Adipocyte (in vitro differentiated cells): ENCODE measurements around the gene PTPRN2.

ENCODE experiments used
- DNase-seq: peaks from one replicate; pipeline ENCODE4 v3.0.0-alpha.2; 2015; ENCODE audit warnings: low read depth
- H3K27me3 ChIP-seq: replicated peaks from 2 replicates; pipeline ENCODE4 v1.7.0; 2013; ENCODE audit warnings: mild to moderate bottlenecking, low read length, moderate library complexity; ENCODE audit not compliant: control insufficient read depth, insufficient read depth
- H3K36me3 ChIP-seq: 2 replicates; pipeline ENCODE4 v1.7.0; 2013; ENCODE audit warnings: low read length, mild to moderate bottlenecking, moderate library complexity; ENCODE audit not compliant: control insufficient read depth, insufficient read depth, severe bottlenecking
- H3K4me1 ChIP-seq: 2 replicates; pipeline ENCODE4 v1.7.0; 2013; ENCODE audit warnings: mild to moderate bottlenecking, low read length, moderate library complexity; ENCODE audit not compliant: control insufficient read depth, insufficient read depth
- H3K4me3 ChIP-seq: 2 replicates; pipeline ENCODE4 v1.7.0; 2013; ENCODE audit warnings: mild to moderate bottlenecking, low read length, moderate library complexity
- H3K9ac ChIP-seq: 2 replicates; pipeline ENCODE4 v1.7.0; 2013; ENCODE audit warnings: mild to moderate bottlenecking, low read length, moderate library complexity
- H3K9me3 ChIP-seq: 2 replicates; pipeline ENCODE4 v1.7.0; 2013; ENCODE audit warnings: mild to moderate bottlenecking, low read length, moderate library complexity; ENCODE audit not compliant: control insufficient read depth

PTPRN2 gene

GRCh38 chr7:158491094-158491493 is 96.5 kb downstream of the PTPRN2 start:
- Histone ChIP-seq H3K4me3 (no peak overlapping the region), H3K9me3 (no peaks in the 10 kb centered on the region), H3K4me1 (no peaks in the 10 kb centered on the region), H3K9ac (no peak overlapping the region), H3K36me3 (no peaks in the 10 kb centered on the region), H3K27me3 (no peaks in the 10 kb centered on the region)
- no peak for DNase-seq

GRCh38 chr7:158490171-158490782 is 97.3 kb downstream of the PTPRN2 start:
- no peak overlapping the region for H3K9ac ChIP-seq
- no peaks in the 10 kb centered on the region for H3K27me3 ChIP-seq
- no peak for DNase-seq
- H3K36me3 ChIP-seq: no peaks in the 10 kb centered on the region
- no peaks in the 10 kb centered on the region for H3K4me1 ChIP-seq
- H3K9me3 ChIP-seq: no peaks in the 10 kb centered on the region
- H3K4me3 ChIP-seq: no peak overlapping the region

DNA sequence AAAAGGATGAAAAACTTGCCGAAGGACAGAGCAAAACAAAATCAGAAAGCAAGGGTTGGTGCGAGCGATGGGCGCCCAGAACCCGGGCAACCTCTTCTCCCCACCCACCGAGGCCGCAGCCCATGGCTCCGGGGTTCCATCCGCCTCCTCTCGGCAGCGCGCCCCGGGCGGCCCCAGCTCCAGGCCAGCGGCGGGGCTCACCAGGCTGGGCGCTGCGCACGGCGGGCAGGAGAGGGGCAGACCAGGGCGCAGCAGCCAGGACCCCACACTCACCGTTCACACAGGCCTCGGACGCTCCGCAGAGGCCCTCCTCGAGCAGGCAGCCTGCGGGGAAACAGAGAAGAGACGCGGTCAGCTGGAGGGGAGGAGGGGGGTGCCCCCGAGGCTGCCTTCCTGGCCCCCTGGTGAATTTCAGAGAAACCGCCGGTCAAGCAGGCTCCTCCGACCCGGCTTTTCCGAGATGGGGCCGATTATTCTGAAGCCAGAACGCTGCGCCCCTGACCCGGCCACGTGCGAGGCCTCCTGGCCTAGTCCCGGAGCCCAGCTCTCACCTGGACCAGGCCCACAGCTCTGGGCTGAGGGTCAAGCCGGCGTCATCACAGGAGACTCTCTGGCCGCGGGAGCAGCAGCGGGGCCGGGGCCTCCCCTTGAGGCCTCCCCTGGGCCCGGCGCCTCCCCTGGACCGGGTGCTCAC is 98.0 kb downstream of the PTPRN2 start:
- DNase-seq: no peak
- Histone ChIP-seq H3K36me3 (no peaks in the 10 kb centered on the region), H3K9me3 (no peaks in the 10 kb centered on the region), H3K9ac (no peak overlapping the region), H3K27me3 (no peaks in the 10 kb centered on the region), H3K4me1 (no peaks in the 10 kb centered on the region), H3K4me3 (no peak overlapping the region)

DNA sequence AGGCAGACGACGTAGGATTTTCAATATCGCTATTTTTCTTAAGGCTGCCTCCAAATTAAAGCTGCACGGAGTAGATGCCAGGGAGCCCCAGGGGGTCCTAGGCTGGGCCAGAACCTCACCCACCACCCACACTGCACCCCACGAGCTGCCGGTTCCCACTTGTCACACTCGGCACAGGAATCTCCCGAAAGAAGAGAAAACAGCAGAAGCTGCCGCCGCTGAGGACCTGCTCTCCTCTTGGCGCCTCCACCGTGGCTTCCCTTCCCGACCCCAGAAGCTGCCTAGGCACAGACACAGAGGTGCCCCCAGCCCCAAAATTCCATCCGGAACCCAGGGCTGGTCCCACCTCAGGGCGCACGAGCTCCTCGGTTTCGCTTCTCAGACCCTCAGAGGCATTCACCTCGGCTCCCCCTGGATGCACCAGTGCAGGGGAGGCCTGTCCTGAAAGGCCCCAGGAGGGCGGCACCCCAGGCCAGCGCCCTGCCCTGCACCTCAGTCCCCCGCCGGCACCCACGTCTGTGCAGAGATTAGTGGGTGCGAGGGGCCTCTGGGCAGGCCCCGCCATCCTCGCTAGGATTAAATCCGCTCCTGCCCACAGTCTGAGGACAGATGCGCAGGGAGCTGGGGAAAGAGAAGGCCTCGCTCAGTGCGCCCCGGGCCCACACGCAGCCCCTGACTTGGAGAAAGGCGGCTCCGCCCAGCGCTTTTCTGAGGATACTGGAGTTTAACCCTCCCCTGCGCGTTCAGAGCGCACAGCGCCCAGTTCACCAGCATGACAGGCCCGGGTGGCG is 99.2 kb downstream of the PTPRN2 start:
- DNase-seq: no peak
- no peaks in the 10 kb centered on the region for H3K4me1 ChIP-seq
- no peak overlapping the region for H3K4me3 ChIP-seq
- H3K9me3 ChIP-seq: no peaks in the 10 kb centered on the region
- no peaks in the 10 kb centered on the region for H3K27me3 ChIP-seq
- H3K9ac ChIP-seq: no peak overlapping the region
- H3K36me3 ChIP-seq: no peaks in the 10 kb centered on the region

GRCh38 chr7:158487631-158488151 is 99.9 kb downstream of the PTPRN2 start:
- Histone ChIP-seq H3K9ac (no peak overlapping the region), H3K4me3 (no peak overlapping the region), H3K4me1 (no peaks in the 10 kb centered on the region), H3K36me3 (no peaks in the 10 kb centered on the region), H3K27me3 (no peaks in the 10 kb centered on the region), H3K9me3 (no peaks in the 10 kb centered on the region)
- no peak for DNase-seq

GRCh38 chr7:158486919-158487318 is 100.7 kb downstream of the PTPRN2 start:
- Histone ChIP-seq H3K27me3 (no peaks in the 10 kb centered on the region), H3K9ac (no peak overlapping the region), H3K4me3 (no peak overlapping the region), H3K4me1 (no peaks in the 10 kb centered on the region), H3K36me3 (no peaks in the 10 kb centered on the region), H3K9me3 (no peaks in the 10 kb centered on the region)
- no peak for DNase-seq

GRCh38 chr7:158484801-158485531 is 102.7 kb downstream of the PTPRN2 start:
- Histone ChIP-seq H3K27me3 (no peaks in the 10 kb centered on the region), H3K4me1 (no peaks in the 10 kb centered on the region), H3K36me3 (no peaks in the 10 kb centered on the region), H3K9ac (no peak overlapping the region), H3K9me3 (peaks cover 11% of the 10 kb centered on the region), H3K4me3 (no peak overlapping the region)
- DNase-seq: no peak

- no peaks in the 10 kb centered on the region for H3K36me3 ChIP-seq
- H3K4me1 ChIP-seq: no peaks in the 10 kb centered on the region
- no peak for DNase-seq
- no peaks in the 10 kb centered on the region for H3K27me3 ChIP-seq
- H3K9ac ChIP-seq: no peak overlapping the region
- no peak overlapping the region for H3K4me3 ChIP-seq
- peaks cover 11% of the 10 kb centered on the region for H3K9me3 ChIP-seq
Observed at GRCh38 chr7:158482480-158482879, 105.1 kb downstream of the PTPRN2 start.

GRCh38 chr7:158479664-158480025 is 108.0 kb downstream of the PTPRN2 start:
- Histone ChIP-seq H3K4me3 (no peak overlapping the region), H3K9me3 (peaks cover 11% of the 10 kb centered on the region), H3K9ac (no peak overlapping the region), H3K36me3 (no peaks in the 10 kb centered on the region), H3K4me1 (no peaks in the 10 kb centered on the region), H3K27me3 (no peaks in the 10 kb centered on the region)
- DNase-seq: no peak

- peaks cover 11% of the 10 kb centered on the region for H3K9me3 ChIP-seq
- no peak overlapping the region for H3K9ac ChIP-seq
- no peak overlapping the region for H3K4me3 ChIP-seq
- H3K4me1 ChIP-seq: no peaks in the 10 kb centered on the region
- no peak for DNase-seq
- peaks cover under 1% of the 10 kb centered on the region for H3K27me3 ChIP-seq
- H3K36me3 ChIP-seq: no peaks in the 10 kb centered on the region
Observed at GRCh38 chr7:158479021-158479663, 108.5 kb downstream of the PTPRN2 start.
